Activated T-helper 1 cell treated with anti-CD3 and anti-CD28 coated beads, Interleukin-12 subunit alpha, Interleukin-12 subunit beta, Interleukin-2, Interleukin-4 antibody, amounts not matched to agents 30 ng/mL and 10 ng/mL and 1 ng/mL, durations not matched to agents 14 hours and 24 hours and 36 hours (primary cell): ENCODE results near the gene IL36G. TPM values are rescaled to one million over a fixed set of nuclear protein-coding genes. Genes with fewer than 3 reads are reported as not detected.

Experiments used
- DNase-seq: peaks from one replicate; pipeline ENCODE4 v3.0.0; 2021; ENCODE audit warnings: low spot score
- H3K27ac Mint-ChIP-seq: one replicate; pipeline ENCODE4 v1.8.0; 2021; ENCODE audit warnings: mild to moderate bottlenecking, mixed read lengths
- H3K27me3 Mint-ChIP-seq: one replicate; pipeline ENCODE4 v1.8.0; 2022; ENCODE audit warnings: mild to moderate bottlenecking, moderate library complexity, mixed read lengths; ENCODE audit not compliant: insufficient read depth
- H3K36me3 Mint-ChIP-seq: one replicate; pipeline ENCODE4 v1.8.0; 2021; ENCODE audit warnings: low read depth, mixed read lengths
- H3K4me1 Mint-ChIP-seq: one replicate; pipeline ENCODE4 v1.8.0; 2021; ENCODE audit warnings: low read depth, mixed read lengths
- H3K4me3 Mint-ChIP-seq: one replicate; pipeline ENCODE4 v1.8.0; 2021; ENCODE audit warnings: mild to moderate bottlenecking, moderate library complexity, mixed read lengths
- H3K9me3 Mint-ChIP-seq: one replicate; pipeline ENCODE4 v1.8.0; 2021; ENCODE audit warnings: mixed read lengths
- intact Hi-C: fragments of 100-400 bp; cut with micrococcal nuclease; formaldehyde crosslinking; loops from one replicate; pipeline ENCODE4 v1.15.1; 2024
- total RNA-seq: library from RNA; stranded (reverse); gene quantifications from 2 replicates; pipeline ENCODE4 v1.2.3, GENCODE V29; 2022

Gene IL36G
- total RNA-seq, 1 donor from 2014 or later: not detected

DNA sequence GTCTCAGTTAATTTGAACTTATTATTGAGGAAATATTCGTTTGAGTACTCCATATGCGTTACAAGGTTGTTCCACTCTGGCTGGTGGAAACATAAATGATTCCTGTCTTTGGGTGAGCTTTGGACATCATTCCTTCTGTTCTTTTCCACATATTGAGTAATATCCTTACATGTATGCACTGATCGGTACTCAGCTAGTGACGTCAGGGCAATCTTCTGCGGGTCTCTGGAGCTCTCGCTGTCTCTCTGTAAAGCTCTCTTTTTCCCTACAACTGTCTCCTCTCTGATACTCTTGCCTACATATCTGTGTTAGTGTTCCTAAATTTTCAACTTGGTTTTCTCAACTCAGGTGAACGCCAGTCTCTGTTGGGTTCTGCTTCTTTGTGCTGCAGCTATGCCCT lies 23.4 kb upstream of the IL36G start:
- no peak for DNase-seq
- no peak overlapping the region for H3K27ac Mint-ChIP-seq
- no peaks in the 10 kb centered on the region for H3K36me3 Mint-ChIP-seq
- intact Hi-C loops: no loop called here
- H3K4me1 Mint-ChIP-seq: no peaks in the 10 kb centered on the region
- H3K4me3 Mint-ChIP-seq: no peak overlapping the region
- H3K27me3 Mint-ChIP-seq: peaks cover 21% of the 10 kb centered on the region
- H3K9me3 Mint-ChIP-seq: no peaks in the 10 kb centered on the region

DNA sequence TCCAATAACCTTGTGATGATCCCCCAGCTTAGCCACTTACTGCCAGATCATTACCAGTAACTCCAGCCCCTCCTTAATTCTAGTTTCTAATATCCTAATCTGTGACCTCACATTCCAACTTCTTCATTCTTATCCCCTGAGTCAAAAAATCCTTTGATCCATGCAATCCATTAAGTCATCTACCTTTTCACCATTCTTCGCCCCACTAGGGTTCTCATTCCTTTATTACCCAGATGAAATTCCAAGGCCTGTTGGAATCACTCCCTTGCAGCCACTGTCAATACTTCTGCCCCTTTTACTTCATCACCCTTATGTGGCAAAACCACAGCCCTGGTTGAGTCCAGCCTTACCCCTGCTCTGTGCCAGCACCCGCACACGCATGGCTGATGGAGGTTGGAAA lies 20.3 kb upstream of the IL36G start:
- Mint-ChIP-seq H3K27ac (no peak overlapping the region), H3K9me3 (no peaks in the 10 kb centered on the region), H3K36me3 (no peaks in the 10 kb centered on the region), H3K27me3 (peaks cover 6% of the 10 kb centered on the region), H3K4me1 (no peaks in the 10 kb centered on the region), H3K4me3 (no peak overlapping the region)
- intact Hi-C loops: loop anchor here (5.0 kb wide), 1 partner anchor 355 kb away; no protein-coding TSS in a partner anchor
- no peak for DNase-seq

DNA sequence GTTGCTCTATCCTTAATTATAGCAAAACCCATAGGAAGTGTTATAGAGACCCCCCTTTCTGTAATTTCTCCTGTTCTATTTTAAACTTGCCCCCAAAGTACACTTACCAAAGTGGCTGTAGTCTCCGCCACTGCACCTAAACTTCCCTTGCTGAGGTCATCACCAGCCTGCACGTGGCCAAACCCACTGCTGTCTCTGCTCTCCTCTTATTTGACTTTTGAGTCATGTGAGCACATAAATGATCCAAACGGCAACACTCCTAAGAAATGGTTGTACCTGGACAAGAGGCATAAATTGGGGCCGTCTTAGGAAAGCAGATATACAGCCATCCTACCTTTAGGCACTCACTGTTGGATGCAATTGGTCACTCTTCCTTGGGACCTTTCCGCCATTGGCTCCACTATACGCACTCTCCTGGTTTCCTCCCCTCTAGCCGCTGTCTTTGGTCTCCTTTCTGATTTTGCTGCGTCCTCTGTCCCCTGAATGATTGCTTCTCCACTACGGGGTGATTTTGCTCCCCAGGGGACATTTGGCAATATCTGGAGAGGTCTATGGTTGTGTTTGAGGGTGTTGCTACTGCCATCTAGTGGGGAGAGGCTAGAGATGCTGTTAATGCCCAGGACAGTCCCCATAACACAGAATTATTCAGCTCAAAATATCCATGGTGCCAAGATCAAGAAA lies 19.2 kb upstream of the IL36G start:
- Mint-ChIP-seq H3K27me3 (peaks cover 7% of the 10 kb centered on the region), H3K36me3 (no peaks in the 10 kb centered on the region), H3K4me1 (no peaks in the 10 kb centered on the region), H3K4me3 (no peak overlapping the region), H3K27ac (no peak overlapping the region), H3K9me3 (no peaks in the 10 kb centered on the region)
- intact Hi-C loops: loop anchor here (1.0 to 5.0 kb wide), 3 partner anchors 36 to 356 kb away; no protein-coding TSS in a partner anchor
- peak; percentile 24 for DNase-seq

DNA sequence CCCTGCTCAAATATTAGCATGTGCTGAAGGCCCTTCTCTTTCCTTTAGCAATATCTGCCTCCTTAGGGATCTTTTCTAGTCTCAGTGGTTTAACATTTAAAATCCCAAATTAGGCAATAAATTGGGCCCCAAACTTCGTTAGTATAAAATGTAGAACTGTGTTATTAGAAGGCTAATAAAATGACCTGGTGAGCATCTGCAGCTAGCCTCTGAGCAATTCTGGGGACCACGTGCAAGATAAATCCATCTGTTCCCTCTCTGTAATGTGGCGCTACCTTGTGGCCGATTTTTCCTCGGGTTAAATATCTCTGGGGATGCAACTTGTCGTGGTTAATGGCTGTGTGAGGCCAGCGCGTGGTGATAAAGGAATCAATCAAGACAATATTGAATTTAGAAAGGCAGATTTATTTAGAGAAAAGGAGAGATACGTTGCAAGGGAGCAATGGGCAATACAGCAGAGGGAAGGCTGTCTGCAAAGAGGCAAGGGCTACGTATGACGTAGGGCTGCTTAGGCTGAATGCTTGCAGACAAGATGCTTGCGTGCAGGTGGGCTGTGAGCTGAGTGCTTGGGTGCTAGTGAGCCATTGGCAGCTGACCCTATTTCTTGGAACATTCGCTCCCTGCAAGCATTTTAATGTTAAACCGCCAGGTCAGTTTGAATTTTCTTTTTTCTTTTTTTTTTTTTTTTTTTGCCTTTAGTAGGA lies 18.5 kb upstream of the IL36G start:
- Mint-ChIP-seq H3K4me3 (no peak overlapping the region), H3K9me3 (no peaks in the 10 kb centered on the region), H3K36me3 (no peaks in the 10 kb centered on the region), H3K4me1 (no peaks in the 10 kb centered on the region), H3K27me3 (peaks cover 7% of the 10 kb centered on the region), H3K27ac (no peak overlapping the region)
- intact Hi-C loops: loop anchor here (2.0 to 5.0 kb wide), 2 partner anchors 36 to 357 kb away; no protein-coding TSS in a partner anchor
- DNase-seq: no peak

GRCh38 chr2:112960230-112960825 lies 17.5 kb upstream of the IL36G start:
- intact Hi-C loops: no loop called here
- H3K27me3 Mint-ChIP-seq: peaks cover 5% of the 10 kb centered on the region
- no peaks in the 10 kb centered on the region for H3K9me3 Mint-ChIP-seq
- no peak for DNase-seq
- no peaks in the 10 kb centered on the region for H3K36me3 Mint-ChIP-seq
- H3K4me3 Mint-ChIP-seq: no peak overlapping the region
- no peak overlapping the region for H3K27ac Mint-ChIP-seq
- no peaks in the 10 kb centered on the region for H3K4me1 Mint-ChIP-seq

DNA sequence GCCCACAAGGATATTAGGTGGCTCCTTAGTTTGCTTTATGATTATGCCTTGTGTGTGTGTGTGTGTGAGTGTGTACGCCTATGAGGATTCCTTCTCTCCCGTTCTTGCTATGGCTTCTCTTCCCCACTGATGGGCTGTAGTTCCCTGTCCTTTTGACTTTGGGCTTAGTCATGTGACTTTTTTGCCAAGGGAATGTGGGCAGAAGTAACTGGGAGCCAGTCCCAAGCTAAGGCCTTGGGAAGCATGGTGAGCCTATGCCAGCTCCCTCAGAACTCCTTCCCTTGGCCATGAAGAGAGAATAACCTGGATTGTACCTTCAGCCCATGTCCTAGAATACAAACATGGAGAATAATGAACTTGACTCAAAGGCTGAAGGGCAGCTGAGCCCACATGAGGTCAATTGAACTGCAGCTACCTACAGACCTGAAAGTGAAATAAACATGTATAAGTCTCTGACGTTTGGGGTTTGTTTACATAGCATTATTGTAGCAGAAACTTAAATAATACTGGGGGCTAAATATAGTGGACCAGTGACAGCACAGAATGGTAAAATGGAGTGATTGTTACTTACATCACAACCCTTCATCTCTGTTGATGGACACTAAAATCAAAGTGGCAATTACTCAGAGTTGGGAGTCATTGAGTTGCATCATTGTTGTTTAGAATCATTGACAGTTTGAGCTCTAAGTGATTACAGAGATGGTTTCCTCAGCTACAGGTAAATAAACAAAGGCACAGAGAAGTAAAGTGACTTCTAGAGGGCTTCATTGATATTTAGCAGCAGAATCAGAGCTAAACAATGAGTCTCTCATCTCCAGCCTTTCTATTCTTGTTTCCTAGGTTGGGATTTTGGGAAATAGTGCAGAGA lies 15.3 kb upstream of the IL36G start:
- DNase-seq: no peak
- no peak overlapping the region for H3K27ac Mint-ChIP-seq
- no peaks in the 10 kb centered on the region for H3K36me3 Mint-ChIP-seq
- peaks cover 6% of the 10 kb centered on the region for H3K27me3 Mint-ChIP-seq
- intact Hi-C loops: no loop called here
- no peaks in the 10 kb centered on the region for H3K4me1 Mint-ChIP-seq
- H3K9me3 Mint-ChIP-seq: no peaks in the 10 kb centered on the region
- H3K4me3 Mint-ChIP-seq: no peak overlapping the region

DNA sequence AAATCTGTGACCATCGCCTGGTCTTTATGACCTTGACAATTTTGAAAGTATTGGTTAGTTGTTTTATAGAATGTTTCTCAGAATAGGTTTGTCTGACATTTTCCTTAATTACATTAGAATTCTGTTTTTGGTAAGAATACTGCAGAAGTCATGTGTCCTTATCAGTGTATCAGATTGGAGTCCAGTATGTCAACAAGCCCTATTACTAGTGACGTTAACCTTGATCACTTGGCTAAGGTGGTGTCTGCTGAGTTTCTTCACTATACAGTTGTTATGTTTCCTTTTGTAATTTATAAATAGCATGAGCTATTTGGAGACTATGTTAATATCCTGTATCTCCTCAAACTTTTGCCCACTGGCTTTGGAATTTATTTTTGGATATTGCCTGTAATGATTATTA lies 10.8 kb upstream of the IL36G start:
- DNase-seq: no peak
- no peak overlapping the region for H3K4me3 Mint-ChIP-seq
- no peak overlapping the region for H3K27ac Mint-ChIP-seq
- peaks cover 15% of the 10 kb centered on the region for H3K27me3 Mint-ChIP-seq
- H3K9me3 Mint-ChIP-seq: peaks cover 6% of the 10 kb centered on the region
- peaks cover 7% of the 10 kb centered on the region for H3K4me1 Mint-ChIP-seq
- intact Hi-C loops: no loop called here
- H3K36me3 Mint-ChIP-seq: no peaks in the 10 kb centered on the region

- no peak overlapping the region for H3K27ac Mint-ChIP-seq
- H3K36me3 Mint-ChIP-seq: no peaks in the 10 kb centered on the region
- intact Hi-C loops: no loop called here
- peaks cover 6% of the 10 kb centered on the region for H3K9me3 Mint-ChIP-seq
- H3K27me3 Mint-ChIP-seq: peaks cover 18% of the 10 kb centered on the region
- H3K4me3 Mint-ChIP-seq: no peak overlapping the region
- no peak for DNase-seq
- peaks cover 7% of the 10 kb centered on the region for H3K4me1 Mint-ChIP-seq
Observed at GRCh38 chr2:112972423-112973086, 5.3 kb upstream of the IL36G start.

- peaks cover 7% of the 10 kb centered on the region for H3K4me1 Mint-ChIP-seq
- DNase-seq: no peak
- intact Hi-C loops: no loop called here
- no peak overlapping the region for H3K27ac Mint-ChIP-seq
- H3K4me3 Mint-ChIP-seq: no peak overlapping the region
- H3K9me3 Mint-ChIP-seq: peaks cover 6% of the 10 kb centered on the region
- H3K27me3 Mint-ChIP-seq: peaks cover 18% of the 10 kb centered on the region
- no peaks in the 10 kb centered on the region for H3K36me3 Mint-ChIP-seq
Observed at GRCh38 chr2:112973156-112973555, 4.7 kb upstream of the IL36G start.

GRCh38 chr2:112979731-112980130 lies 1.9 kb downstream of the IL36G start:
- H3K36me3 Mint-ChIP-seq: no peaks in the 10 kb centered on the region
- H3K4me3 Mint-ChIP-seq: no peak overlapping the region
- peaks cover 6% of the 10 kb centered on the region for H3K27me3 Mint-ChIP-seq
- intact Hi-C loops: loop anchor here (2.0 kb wide), 1 partner anchor 17 kb away; no protein-coding TSS in a partner anchor
- DNase-seq: no peak
- H3K4me1 Mint-ChIP-seq: peaks cover 20% of the 10 kb centered on the region
- H3K9me3 Mint-ChIP-seq: no peaks in the 10 kb centered on the region
- H3K27ac Mint-ChIP-seq: no peak overlapping the region

GRCh38 chr2:112980537-112980936 lies 2.7 kb downstream of the IL36G start:
- Mint-ChIP-seq H3K4me1 (peaks cover 27% of the 10 kb centered on the region), H3K4me3 (no peak overlapping the region), H3K36me3 (no peaks in the 10 kb centered on the region), H3K9me3 (no peaks in the 10 kb centered on the region), H3K27me3 (peaks cover 6% of the 10 kb centered on the region), H3K27ac (no peak overlapping the region)
- intact Hi-C loops: loop anchor here (2.0 kb wide), 1 partner anchor 16 kb away; no protein-coding TSS in a partner anchor
- DNase-seq: no peak

DNA sequence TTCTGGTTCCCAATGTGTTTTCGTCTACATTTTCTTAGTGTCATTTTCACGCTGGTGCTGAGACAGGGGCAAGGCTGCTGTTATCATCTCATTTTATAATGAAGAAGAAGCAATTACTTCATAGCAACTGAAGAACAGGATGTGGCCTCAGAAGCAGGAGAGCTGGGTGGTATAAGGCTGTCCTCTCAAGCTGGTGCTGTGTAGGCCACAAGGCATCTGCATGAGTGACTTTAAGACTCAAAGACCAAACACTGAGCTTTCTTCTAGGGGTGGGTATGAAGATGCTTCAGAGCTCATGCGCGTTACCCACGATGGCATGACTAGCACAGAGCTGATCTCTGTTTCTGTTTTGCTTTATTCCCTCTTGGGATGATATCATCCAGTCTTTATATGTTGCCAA lies 7.3 kb downstream of the IL36G start:
- H3K27ac Mint-ChIP-seq: no peak overlapping the region
- H3K4me1 Mint-ChIP-seq: peaks cover 27% of the 10 kb centered on the region
- H3K36me3 Mint-ChIP-seq: no peaks in the 10 kb centered on the region
- intact Hi-C loops: no loop called here
- H3K4me3 Mint-ChIP-seq: no peak overlapping the region
- peaks cover 18% of the 10 kb centered on the region for H3K9me3 Mint-ChIP-seq
- DNase-seq: peak; percentile 41
- H3K27me3 Mint-ChIP-seq: no peaks in the 10 kb centered on the region
